ENCODE measurements around the gene CORO1C.
"Not testable (repeated sequence)": the region's sequence is repeated elsewhere in the genome, so short reads cannot be mapped to it uniquely, and the experiment has no call there.

CORO1C gene

GRCh38 chr12:108633081-108633533 is 98.2 kb downstream of the CORO1C start:
- DNase-seq (ENCODE audit: low spot score), result no peak

- not testable (repeated sequence) for DNase-seq (ENCODE audit: low spot score)
Measured at GRCh38 chr12:108631261-108631660, 100.1 kb downstream of the CORO1C start.

DNA sequence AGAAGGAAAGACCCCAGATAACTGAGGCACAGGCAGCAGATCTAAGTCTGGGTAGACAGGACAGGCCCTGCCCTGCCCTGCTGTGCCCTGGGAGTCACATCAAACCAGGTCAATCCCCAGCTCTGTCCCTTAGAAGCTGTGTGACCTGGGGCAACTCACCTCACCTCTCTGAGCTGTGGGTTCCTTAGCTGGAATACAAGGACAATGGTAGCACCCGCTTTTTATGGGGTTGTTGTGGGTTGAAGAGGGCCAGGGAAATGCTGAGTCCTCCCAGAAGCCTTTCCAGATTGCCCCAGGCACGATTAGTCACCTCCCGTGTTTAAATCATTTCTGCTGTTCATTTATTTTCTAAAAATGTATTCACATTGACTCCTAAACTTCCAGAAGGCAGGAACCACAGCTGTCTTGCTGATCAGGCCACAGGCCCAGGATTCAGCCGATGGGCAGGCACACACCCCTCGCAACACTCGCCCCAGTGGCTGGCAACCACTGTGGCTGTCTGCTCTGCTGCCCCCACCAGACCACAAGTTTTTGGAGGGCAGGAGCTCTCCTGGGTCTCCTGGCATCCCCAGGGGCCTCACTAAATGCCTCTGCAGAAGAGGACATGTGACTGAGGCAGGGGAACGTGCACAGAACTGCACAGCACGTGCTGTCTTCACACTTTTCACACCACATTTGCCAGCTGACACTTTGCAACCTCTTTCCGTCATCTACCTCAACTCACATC is 100.7 kb downstream of the CORO1C start:
- no peak for DNase-seq (ENCODE audit: low spot score)

- DNase-seq (ENCODE audit: low spot score), result peak; percentile 67
Measured at GRCh38 chr12:108629824-108630476, 101.4 kb downstream of the CORO1C start.

DNA sequence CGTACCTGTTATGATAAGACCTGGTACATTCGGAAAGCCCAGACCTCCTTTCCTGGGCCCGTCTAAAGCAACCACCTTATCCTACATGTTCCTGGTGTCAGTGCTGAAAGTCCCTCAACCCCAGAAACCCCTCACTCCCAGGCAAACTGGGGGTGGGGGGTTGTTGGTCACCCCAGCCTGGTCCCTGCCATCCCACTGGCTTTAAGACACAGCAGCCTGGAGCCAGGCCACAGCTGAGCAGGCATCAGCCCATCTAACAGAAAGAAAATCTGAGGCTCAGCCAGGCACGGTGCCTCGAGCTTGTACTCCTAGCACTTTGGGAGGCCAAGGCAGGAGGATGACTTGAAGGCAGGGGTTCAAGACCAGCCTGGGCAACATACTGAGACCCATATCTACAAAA is 102.2 kb downstream of the CORO1C start:
- DNase-seq (ENCODE audit: low spot score), result no peak

DNA sequence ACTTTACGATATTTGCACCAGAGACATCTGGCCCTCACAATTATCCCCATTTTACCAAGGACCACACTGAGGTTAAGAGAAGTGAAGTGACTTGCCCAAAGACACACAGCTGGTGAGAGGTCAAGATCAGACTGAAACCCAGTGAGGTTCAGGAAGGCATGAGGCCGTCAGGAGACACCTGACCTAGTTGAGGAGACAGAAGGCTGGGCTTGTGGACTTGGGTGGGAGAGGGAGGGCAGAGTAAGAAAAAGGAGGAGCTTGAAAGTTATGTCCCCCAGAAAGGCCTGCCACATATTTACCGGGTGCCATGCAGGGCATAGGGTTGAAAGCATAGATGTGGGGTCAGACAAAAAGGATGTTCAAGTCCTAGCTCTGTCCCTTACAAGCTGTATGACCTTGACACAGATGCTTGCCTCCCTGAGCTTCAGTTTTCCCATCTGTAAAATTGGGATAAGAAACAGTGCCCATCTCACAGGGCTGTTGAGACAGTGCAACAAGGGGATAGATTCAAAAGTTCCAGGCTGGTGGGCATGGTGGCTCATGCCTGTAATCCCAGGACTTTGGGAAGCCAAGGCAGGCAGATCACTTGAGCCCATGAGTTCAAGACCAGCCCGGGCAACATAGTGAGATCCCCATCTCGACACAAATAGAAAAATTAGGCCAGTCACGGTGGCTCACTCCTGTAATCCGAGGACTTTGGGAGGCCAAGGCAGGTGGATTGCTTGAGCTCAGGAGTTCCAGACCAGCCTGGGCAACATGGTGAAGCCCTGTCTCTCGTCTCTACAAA is 104.0 kb downstream of the CORO1C start:
- no peak for DNase-seq (ENCODE audit: low spot score)

DNA sequence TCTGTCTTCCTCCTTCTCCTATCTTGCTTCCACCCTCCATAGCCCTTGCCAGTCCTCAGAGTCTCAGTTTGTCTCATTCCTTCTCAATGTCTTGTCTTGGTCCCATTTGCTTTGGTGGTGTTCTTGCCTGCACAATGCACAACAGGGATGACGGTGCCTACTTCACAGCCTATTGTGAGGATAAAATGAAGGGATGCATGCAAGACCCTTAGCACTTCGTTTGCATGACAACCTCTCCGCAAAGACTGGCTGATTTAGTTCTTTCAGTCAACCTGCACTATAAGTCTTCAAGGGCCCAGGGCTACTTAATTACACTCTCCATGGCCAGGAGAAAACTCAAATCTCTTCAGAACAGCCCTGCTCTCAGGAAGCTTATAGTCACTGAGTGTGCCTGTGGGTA is 106.1 kb downstream of the CORO1C start:
- no peak for DNase-seq (ENCODE audit: low spot score)

GRCh38 chr12:108623577-108623976 is 107.7 kb downstream of the CORO1C start:
- no peak for DNase-seq (ENCODE audit: low spot score)

GRCh38 chr12:108622921-108623514 is 108.3 kb downstream of the CORO1C start:
- DNase-seq (ENCODE audit: low spot score), result no peak

DNA sequence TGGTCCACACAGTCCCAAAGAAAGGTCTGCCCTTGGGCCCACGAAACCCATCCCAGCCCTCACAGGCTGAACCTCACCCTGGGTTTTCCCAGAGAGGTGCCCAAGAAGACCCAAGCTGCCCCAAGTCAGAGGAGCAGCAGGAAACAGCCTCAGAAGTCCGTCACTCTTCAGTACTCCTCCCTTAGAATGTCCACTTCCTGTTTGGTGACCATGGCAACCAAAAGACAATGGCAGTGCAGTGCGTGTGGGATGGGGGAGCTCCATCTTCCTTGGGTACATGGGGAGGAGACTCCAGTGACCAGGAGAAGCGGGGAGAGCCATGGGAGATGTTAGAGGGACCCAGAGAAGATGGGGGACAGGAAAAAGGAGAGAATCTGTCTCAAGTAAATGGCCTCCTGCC is 108.9 kb downstream of the CORO1C start:
- no peak for DNase-seq (ENCODE audit: low spot score)

GRCh38 chr12:108621161-108621560 is 110.2 kb downstream of the CORO1C start:
- DNase-seq (ENCODE audit: low spot score), result no peak

- no peak for DNase-seq (ENCODE audit: low spot score)
Measured at GRCh38 chr12:108620236-108620879, 111.0 kb downstream of the CORO1C start.

GRCh38 chr12:108619369-108620160 is 111.8 kb downstream of the CORO1C start:
- no peak for DNase-seq (ENCODE audit: low spot score)

DNA sequence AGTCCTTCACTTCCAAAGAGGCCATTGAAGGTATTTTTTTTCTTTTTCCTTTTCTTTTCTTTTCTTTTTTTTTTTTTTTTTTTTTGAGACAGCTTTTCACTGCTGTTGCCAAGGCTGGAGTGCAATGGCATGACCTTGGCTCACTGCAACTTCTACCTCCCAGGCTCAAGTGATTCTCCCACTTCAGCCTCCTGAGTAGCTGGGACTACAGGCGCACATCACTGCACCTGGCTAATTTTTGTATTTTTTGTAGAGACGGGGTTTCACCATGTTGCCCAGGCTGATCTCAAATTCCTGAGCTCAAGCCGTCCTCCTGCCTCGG is 112.4 kb downstream of the CORO1C start:
- DNase-seq (ENCODE audit: low spot score), result not testable (repeated sequence)

- DNase-seq (ENCODE audit: low spot score), result peak; percentile 79
Measured at GRCh38 chr12:108618079-108618952, 113.0 kb downstream of the CORO1C start.

DNA sequence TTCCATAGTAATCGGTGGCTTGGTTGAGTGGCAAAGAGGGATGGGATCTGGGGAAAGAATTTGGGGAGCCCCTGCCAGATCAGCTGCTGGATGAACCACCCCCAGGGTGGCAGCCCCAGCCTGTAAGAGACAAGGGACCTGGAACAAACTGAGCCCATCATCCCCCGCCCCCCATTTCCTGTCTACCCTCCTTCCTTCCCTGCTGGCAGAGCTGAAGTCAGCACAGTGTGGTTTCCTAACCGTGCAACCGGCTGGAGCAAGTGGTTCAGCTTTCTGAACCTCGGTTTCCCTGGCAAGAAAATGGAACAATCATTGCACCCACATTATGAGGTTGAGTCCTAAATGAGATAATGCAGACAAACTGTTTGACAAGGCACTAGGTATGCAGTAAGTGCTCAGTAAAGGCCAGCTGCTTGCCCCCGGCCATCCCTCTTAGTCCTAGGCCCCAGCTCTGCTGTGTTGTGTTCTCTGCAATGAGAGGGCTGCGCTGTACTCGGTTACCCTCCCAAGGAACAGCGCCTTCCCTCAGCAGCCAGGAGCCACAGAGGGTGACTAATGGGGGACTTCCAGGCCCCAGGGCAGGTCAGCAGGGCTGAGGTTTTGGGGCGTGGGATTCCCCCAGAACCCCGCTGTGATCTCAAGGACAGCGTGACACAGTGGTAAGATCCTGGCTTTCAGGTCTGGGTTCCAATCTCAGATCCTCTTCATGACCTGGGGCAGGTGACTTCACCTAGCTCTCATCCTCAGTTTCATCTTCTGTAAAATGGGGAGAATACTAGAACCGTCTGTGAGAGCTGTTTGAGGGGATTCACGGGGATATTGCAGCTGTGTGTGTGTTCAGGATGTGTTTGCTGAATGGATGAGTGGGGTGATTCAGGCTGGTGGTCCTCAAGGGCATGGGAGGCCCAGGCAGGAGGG is 114.1 kb downstream of the CORO1C start:
- no peak for DNase-seq (ENCODE audit: low spot score)

DNA sequence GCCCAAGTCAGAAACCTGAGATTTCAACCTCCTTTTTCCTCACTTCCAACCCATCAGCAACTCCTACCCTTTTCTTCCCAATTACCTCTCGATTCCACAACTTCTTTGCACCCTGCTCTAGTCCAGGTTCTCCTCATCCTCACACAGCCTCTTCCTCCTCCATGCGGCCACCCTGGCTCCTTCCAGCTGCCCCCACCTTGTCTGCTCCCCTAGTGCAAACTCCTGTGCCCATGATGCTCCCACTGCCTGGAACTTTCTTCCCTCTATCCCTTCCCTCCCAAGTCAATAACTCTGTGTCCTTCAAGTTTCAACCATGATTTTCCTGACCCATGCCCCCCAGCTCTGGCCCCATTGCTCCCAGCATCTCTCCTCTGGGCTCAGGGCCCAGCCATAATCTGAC is 115.0 kb downstream of the CORO1C start:
- no peak for DNase-seq (ENCODE audit: low spot score)

DNA sequence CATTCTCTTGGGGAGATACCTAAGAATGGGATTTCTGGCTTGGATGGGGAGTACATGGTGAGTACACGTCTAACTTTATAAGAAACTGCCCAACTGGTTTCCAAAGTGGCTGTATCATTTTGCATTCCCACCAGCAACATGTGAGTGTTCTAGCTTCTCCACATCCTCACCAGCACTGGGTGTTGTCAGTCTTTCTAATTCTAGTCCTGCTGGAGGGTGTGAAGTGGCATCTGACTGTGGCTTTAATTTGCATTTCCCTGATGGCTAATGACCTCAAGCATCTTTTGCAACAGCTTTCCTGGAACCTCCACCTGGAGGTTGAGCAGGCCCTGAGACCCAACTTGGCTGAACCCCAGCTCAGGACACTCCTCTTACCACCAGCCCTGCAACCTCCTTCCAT is 115.4 kb downstream of the CORO1C start:
- no peak for DNase-seq (ENCODE audit: low spot score)

DNA sequence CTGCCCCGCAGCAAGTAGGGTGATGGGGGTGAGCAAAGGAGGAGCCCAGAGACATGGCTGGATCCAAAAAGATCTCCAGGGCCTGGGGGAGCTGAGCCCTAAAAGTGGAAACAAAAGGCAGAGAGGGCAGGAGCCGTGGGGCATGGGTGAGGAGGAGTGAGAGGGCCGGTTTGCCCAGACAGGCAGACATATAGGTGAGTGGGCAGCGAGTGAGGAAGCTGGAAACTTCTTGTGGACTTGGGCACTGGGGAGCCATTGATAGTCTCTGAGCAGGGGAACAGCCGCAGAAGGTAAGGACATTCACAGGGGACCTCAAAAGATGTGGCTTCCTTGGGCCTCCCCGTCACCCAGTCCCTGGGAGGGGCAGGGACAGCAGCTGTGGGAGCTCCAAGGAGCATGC is 116.7 kb downstream of the CORO1C start:
- no peak for DNase-seq (ENCODE audit: low spot score)
